ENCODE data around the gene OR7C1. TPM values are rescaled to one million over a fixed set of nuclear protein-coding genes. Genes with fewer than 3 reads are reported as not detected.
A peak's percentile ranks its signal among the peaks of the same experiment; 100 is the strongest.
"Not testable (repeated sequence)": the region's sequence is repeated elsewhere in the genome, so short reads cannot be mapped to it uniquely, and the experiment has no call there.

OR7C1 gene
- total RNA-seq, 6 donors from 2014 or later, result not detected

GRCh38 chr19:14780622-14781225 is 54.3 kb downstream of the OR7C1 start:
- not testable (repeated sequence) for ATAC-seq (ENCODE audit: low FRiP score in 2 of 2)

GRCh38 chr19:14779151-14779550 is 55.8 kb downstream of the OR7C1 start:
- TF ChIP-seq CTCF (IDR thresholded peaks at IDR 0.05) (no peak), POLR2A (IDR thresholded peaks at IDR 0.05) (no peak), POLR2AphosphoS5 (IDR thresholded peaks at IDR 0.05) (no peak), EP300 (IDR thresholded peaks at IDR 0.05) (no peak)
- Histone ChIP-seq H3K9me3 (no peaks in the 10 kb centered on the region), H3K36me3 (no peaks in the 10 kb centered on the region), H3K27me3 (no peaks in the 10 kb centered on the region), H3K4me3 (no peak overlapping the region), H3K4me1 (peaks cover 0 to 15% (median 3%) of the 10 kb centered on the region in 4 donors), H3K27ac (no peak overlapping the region)
- WGBS, 2 donors, result 53 to 54% methylated on average over 5 of the region's 5 CpGs
- ATAC-seq (ENCODE audit: low FRiP score in 2 of 2) (no peak), DNase-seq (no peak)

More at GRCh38 chr19:14780622-14781225, 54.3 kb downstream of the OR7C1 start:
- H3K4me3 ChIP-seq, H3K36me3 ChIP-seq, H3K9me3 ChIP-seq, H3K27ac ChIP-seq, H3K27me3 ChIP-seq, DNase-seq: not testable (repeated sequence)
- H3K4me1 ChIP-seq, result peaks cover 0 to 14% (median 3%) of the 10 kb centered on the region in 4 donors
- WGBS, 2 donors, result 76 to 81% methylated on average over 14 of the region's 14 CpGs

GRCh38 chr19:14778110-14778845 is 56.7 kb downstream of the OR7C1 start, which contains the start of gene ADGRE2:
ADGRE2 (minus strand) TSS chr19:14778560; CDS start chr19:14776756, 1,804 bp downstream.
- 57 to 60% methylated on average over 12 of the region's 12 CpGs for WGBS, 2 donors
- peaks cover 0 to 15% (median 3%) of the 10 kb centered on the region in 4 donors for H3K4me1 ChIP-seq
- not testable (repeated sequence) for H3K36me3 ChIP-seq; H3K27ac ChIP-seq; H3K9me3 ChIP-seq; ATAC-seq (ENCODE audit: low FRiP score in 2 of 2); H3K27me3 ChIP-seq; DNase-seq; H3K4me3 ChIP-seq

- H3K9me3 ChIP-seq; ATAC-seq (ENCODE audit: low FRiP score in 2 of 2); DNase-seq; H3K27ac ChIP-seq; H3K36me3 ChIP-seq; H3K27me3 ChIP-seq; H3K4me3 ChIP-seq: not testable (repeated sequence)
- peaks cover 0 to 15% (median 3%) of the 10 kb centered on the region in 4 donors for H3K4me1 ChIP-seq
- 90 to 99% methylated on average over 4 of the region's 4 CpGs for WGBS, 2 donors
Observed at GRCh38 chr19:14777645-14778044, 57.3 kb downstream of the OR7C1 start.

GRCh38 chr19:14775869-14776586 is 59.0 kb downstream of the OR7C1 start:
- DNase-seq (peak; percentile 71 to 72), ATAC-seq (ENCODE audit: low FRiP score in 2 of 2) (peak; percentile 5 to 49)
- H3K9me3 ChIP-seq, result no peaks in the 10 kb centered on the region
- H3K27ac ChIP-seq, result peak overlapping the region; percentile 44 to 77 (median 58)
- no peak for TF ChIP-seq POLR2A (IDR thresholded peaks at IDR 0.05)
- no peak for TF ChIP-seq CTCF (IDR thresholded peaks at IDR 0.05)
- H3K4me3 ChIP-seq, result peak overlapping the region in 3 of 4 donors; percentile 40 to 52 (median 44)
- H3K4me1 ChIP-seq, result peaks cover 0 to 15% (median 3%) of the 10 kb centered on the region in 4 donors
- WGBS, 2 donors, result 7 to 8% methylated on average over 17 to 22 of the region's 22 CpGs
- H3K27me3 ChIP-seq, result no peaks in the 10 kb centered on the region
- peaks cover 0 to 6% (median 0%) of the 10 kb centered on the region in 4 donors for H3K36me3 ChIP-seq

GRCh38 chr19:14775326-14775725 is 59.7 kb downstream of the OR7C1 start:
- peak overlapping the region in 3 of 4 donors; percentile 40 to 52 (median 44) for H3K4me3 ChIP-seq
- WGBS, 2 donors, result 72 to 81% methylated on average over 6 to 8 of the region's 8 CpGs
- not testable (repeated sequence) for ATAC-seq (ENCODE audit: low FRiP score in 2 of 2); H3K9me3 ChIP-seq; DNase-seq; H3K27me3 ChIP-seq; H3K36me3 ChIP-seq
- H3K4me1 ChIP-seq, result peaks cover 0 to 15% (median 3%) of the 10 kb centered on the region in 4 donors
- H3K27ac ChIP-seq, result peak overlapping the region in 1 of 4 donors; percentile 77

Data from upper lobe of left lung (tissue), 6 donors.